ENCODE data around the gene FBXL17. TPM values are rescaled to one million over a fixed set of nuclear protein-coding genes. Genes with fewer than 3 reads are reported as not detected.

FBXL17 gene
- total and polyA plus RNA-seq, 2 of the 4 experiments (the other 2 are of a cell fraction) = 3.9 to 8.1 TPM

DNA sequence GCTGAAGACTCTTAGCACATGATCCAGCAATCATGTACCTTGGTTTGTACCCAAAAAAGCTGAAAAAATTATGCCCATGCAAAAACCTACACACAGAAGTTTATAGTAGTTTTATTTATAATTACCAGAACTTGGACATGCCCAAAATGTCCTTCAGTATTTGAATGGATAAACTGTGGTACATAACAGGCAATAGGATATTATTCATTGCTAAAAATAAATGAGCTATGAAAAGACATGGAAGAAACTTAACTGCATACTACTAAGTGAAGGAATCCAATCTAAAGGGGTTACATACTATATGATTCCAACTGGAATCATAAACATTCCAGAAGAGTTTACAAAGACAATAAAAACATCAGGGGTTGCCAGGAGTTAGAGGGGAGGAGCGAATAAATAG is 25.6 kb downstream of the FBXL17 start:
- DNase-seq (no peak), ATAC-seq (ENCODE audit: low read depth) (no peak)
- no peak overlapping the region for H4K8ac ChIP-seq (ENCODE audit: low read depth in 2 of 2, low read length in 2 of 2)
- dilution Hi-C loops (cut with HindIII; ENCODE audit: low sequenced_read_pairs, unreplicated experiment) (no loop called here), intact Hi-C loops (cut with micrococcal nuclease) (no loop called here), in situ Hi-C loops (cut with MboI; ENCODE audit: low sequenced_read_pairs) (no loop called here)
- H2BK120ac ChIP-seq (ENCODE audit: low read depth, low read length) = no peak overlapping the region
- no peak overlapping the region for H2BK5ac ChIP-seq (ENCODE audit: low read depth, low read length, poor library complexity, severe bottlenecking)
- no peaks in the 10 kb centered on the region; a peak in 1 of 4 replicates for H3K79me1 ChIP-seq (ENCODE audit: low read depth in 1 of 2, low read length in 2 of 2)
- no peak overlapping the region for H2BK15ac ChIP-seq (ENCODE audit: low read depth, low read length)
- no peaks in the 10 kb centered on the region for H3K4me1 ChIP-seq (ENCODE audit: control insufficient read depth, insufficient read depth, low read length)
- no peak overlapping the region for H3K4ac ChIP-seq (ENCODE audit: low read depth, low read length)
- ChIA-PET POLR2A (ENCODE audit: unreplicated experiment) (no interaction called here), CTCF (no interaction called here)
- H3K9me1 ChIP-seq (ENCODE audit: insufficient read depth, low read length) = no peaks in the 10 kb centered on the region
- H2AFZ ChIP-seq (replicated peaks; ENCODE audit: low read length, poor library complexity) = no peak overlapping the region
- H2AK9ac ChIP-seq (replicated peaks; ENCODE audit: low read depth, low read length, poor library complexity) = no peak overlapping the region
- TF ChIP-seq POLR2A (IDR thresholded peaks at IDR 0.05; ENCODE audit: low read depth, low read length) = no peak
- TF ChIP-seq, protein P1, sequence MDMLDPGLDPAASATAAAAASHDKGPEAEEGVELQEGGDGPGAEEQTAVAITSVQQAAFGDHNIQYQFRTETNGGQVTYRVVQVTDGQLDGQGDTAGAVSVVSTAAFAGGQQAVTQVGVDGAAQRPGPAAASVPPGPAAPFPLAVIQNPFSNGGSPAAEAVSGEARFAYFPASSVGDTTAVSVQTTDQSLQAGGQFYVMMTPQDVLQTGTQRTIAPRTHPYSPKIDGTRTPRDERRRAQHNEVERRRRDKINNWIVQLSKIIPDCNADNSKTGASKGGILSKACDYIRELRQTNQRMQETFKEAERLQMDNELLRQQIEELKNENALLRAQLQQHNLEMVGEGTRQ (IDR thresholded peaks at IDR 0.05; ENCODE audit: low read depth, low read length) = no peak
- no peak for TF ChIP-seq SMC3 (IDR thresholded peaks at IDR 0.05; ENCODE audit: low read depth, low read length)
- no peak for TF ChIP-seq MAZ (IDR thresholded peaks at IDR 0.05; ENCODE audit: borderline replicate concordance, low read depth, low read length)
- no peak for TF ChIP-seq FOS (IDR thresholded peaks at IDR 0.05; ENCODE audit: low read depth, low read length)
- TF ChIP-seq MXI1 (IDR thresholded peaks at IDR 0.05; ENCODE audit: borderline replicate concordance, low read depth, low read length) = no peak
- WGBS, 2 experiments (ENCODE audit: extremely low coverage in 2 of 2, insufficient read length in 1 of 2) = no CpG with 5 or more reads among the region's 1 CpG
- no peaks in the 10 kb centered on the region for H3K36me3 ChIP-seq (ENCODE audit: control insufficient read depth, insufficient read depth, low read length)
- no peaks in the 10 kb centered on the region for H4K20me1 ChIP-seq (ENCODE audit: insufficient read depth, low read length)
- no peak overlapping the region for H2AK5ac ChIP-seq (ENCODE audit: low read depth, low read length)
- no peak overlapping the region for H3K27ac ChIP-seq (ENCODE audit: insufficient read depth, low read length)
- H3K18ac ChIP-seq (ENCODE audit: low read depth, low read length) = no peak overlapping the region
- BruUV-seq (replicated peaks) = no TSS peak
- no peaks in the 10 kb centered on the region for H3K27me3 ChIP-seq (ENCODE audit: control insufficient read depth, insufficient read depth, low read length)
- no peak overlapping the region for H3K23ac ChIP-seq (ENCODE audit: low read depth, low read length)
- no peak overlapping the region for H3K14ac ChIP-seq (replicated peaks; ENCODE audit: low read depth, low read length)
- no peak overlapping the region for H3K56ac ChIP-seq (ENCODE audit: extremely low read depth, insufficient read depth, low read length)
- no peak overlapping the region for H2BK20ac ChIP-seq (ENCODE audit: low read depth, low read length)
- H3K9me3 ChIP-seq (ENCODE audit: control insufficient read depth, insufficient read depth, low read length) = no peaks in the 10 kb centered on the region
- no peak overlapping the region for H4K91ac ChIP-seq (ENCODE audit: insufficient read depth, low read depth, low read length)
- H3K4me3 ChIP-seq (ENCODE audit: insufficient read depth, low read depth, low read length) = no peak overlapping the region
- H4K5ac ChIP-seq (ENCODE audit: low read depth, low read length) = no peak overlapping the region
- no peak overlapping the region for H3K4me2 ChIP-seq (ENCODE audit: low read depth, low read length)
- no peak overlapping the region for H3K9ac ChIP-seq (ENCODE audit: low read depth, low read length)

Data from IMR-90 (cell line).